IPS-18c (cell line): Measurements from ENCODE around the gene KRTAP9-8.
"Not testable (repeated sequence)": the region's sequence is repeated elsewhere in the genome, so short reads cannot be mapped to it uniquely, and the experiment has no call there.

Experiments used
- H3K4me3 ChIP-seq: 2 replicates; pipeline ENCODE4 v1.7.0; 2013; ENCODE audit warnings: low read depth, mild to moderate bottlenecking, low read length, moderate library complexity; ENCODE audit not compliant: insufficient read depth
- H3K9me3 ChIP-seq: one replicate; pipeline ENCODE4 v1.6.1; 2013; ENCODE audit warnings: mild to moderate bottlenecking, low read length, moderate library complexity; ENCODE audit not compliant: control insufficient read depth, insufficient read depth

KRTAP9-8 gene

GRCh38 chr17:41249637-41250240 is 11.9 kb downstream of the KRTAP9-8 start, which contains the start of gene KRTAP9-4:
TSS of gene KRTAP9-4 (plus strand) at chr17:41249687. CDS start at chr17:41249721, 34 bp downstream.
- H3K9me3 ChIP-seq, H3K4me3 ChIP-seq: not testable (repeated sequence)

DNA sequence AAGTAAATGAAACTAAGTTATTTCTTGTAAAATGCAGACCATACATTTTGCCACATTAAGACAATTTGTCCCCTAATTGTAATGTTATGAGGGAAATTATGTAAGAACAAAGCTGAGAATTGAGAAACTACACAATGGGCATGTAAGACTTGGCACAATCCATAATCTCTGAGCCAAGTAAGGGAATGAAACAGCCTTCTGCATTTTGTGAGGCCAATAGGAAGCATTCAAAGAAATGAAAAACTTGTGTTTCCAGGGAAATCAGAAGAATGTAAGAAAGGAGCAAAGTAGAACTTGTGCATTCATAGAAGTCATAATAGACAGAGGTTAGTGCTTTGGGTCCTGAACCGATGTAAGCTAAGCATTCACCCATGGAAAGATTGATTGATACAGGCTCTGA is 13.5 kb downstream of the KRTAP9-8 start:
- Histone ChIP-seq H3K9me3 (peaks cover 2% of the 10 kb centered on the region), H3K4me3 (no peak overlapping the region)

DNA sequence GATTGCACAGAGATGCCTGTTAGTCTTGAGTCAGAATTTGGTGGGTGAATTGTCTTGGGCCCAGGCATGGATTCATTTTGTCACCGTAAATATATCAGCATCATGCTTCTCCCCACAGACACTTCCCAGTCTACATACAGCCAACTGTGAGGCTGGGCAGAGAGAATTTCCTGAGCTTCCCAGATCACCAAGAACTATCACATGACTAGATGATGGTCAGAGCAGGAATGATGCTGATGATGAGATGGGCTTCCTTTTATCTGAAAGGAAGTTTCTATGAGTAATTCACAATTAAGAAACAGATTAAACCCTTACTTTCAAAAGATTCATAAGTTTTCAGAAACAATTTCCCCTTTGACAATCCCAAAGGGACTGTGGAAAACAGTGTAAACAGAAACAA is 17.1 kb downstream of the KRTAP9-8 start:
- Histone ChIP-seq H3K4me3 (no peak overlapping the region), H3K9me3 (peaks cover 2% of the 10 kb centered on the region)

DNA sequence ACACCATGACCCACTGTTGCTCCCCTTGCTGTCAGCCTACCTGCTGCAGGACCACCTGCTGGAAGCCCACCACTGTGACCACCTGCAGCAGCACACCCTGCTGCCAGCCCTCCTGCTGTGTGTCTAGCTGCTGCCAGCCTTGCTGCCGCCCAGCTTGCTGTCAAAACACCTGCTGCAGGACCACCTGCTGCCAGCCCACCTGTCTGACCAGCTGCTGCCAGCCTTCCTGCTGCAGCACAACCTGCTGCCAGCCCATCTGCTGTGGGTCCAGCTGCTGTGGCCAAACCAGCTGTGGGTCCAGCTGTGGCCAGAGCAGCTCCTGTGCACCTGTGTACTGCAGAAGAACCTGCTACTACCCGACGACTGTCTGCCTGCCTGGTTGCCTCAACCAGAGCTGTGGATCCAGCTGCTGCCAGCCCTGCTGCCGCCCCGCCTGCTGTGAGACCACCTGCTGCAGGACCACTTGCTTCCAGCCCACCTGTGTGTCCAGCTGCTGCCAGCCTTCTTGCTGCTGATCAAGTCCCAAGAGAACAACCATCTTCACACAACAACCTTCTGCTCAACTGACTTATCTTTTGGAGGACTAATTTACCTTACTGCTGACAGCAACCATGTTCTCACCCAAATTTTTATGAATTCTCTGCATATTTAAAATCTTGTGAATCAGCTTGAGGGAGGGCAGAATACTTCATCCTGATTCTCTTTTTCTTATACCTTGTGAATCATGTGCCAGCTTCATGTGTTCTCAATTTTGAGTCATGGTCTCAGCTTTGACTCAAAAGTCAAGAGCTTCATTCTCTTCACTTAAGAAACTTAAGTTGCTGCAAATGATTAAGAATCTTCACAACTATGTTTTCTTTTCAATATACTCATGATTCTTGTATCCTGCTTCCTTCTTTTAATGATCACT is 17.8 kb downstream of the KRTAP9-8 start, which contains the start of gene KRTAP9-9:
TSS of gene KRTAP9-9 (plus strand) at position 4 of the 910 bp plus-strand sequence.
- not testable (repeated sequence) for H3K9me3 ChIP-seq, H3K4me3 ChIP-seq

DNA sequence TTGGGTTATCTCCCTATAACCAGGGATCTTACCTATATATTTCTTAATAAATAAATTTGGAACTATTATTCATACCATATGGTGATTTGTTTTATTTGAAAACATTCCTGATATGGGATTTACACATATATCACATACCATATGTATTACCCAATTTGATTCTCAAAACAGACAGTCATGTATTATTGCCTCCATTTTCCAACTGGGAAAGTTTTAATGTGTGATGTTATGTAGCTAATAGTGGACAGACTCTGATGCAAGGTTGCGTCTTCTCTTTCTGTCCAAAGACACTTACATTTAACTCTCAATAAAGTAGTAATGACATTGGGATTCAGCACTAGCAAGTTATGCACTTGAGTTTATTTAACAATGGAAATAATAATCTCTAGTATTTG is 18.5 kb downstream of the KRTAP9-8 start:
- no peak overlapping the region for H3K4me3 ChIP-seq
- H3K9me3 ChIP-seq, result peaks cover 2% of the 10 kb centered on the region

GRCh38 chr17:41258406-41258805 is 20.6 kb downstream of the KRTAP9-8 start:
- peaks cover 2% of the 10 kb centered on the region for H3K9me3 ChIP-seq
- no peak overlapping the region for H3K4me3 ChIP-seq

DNA sequence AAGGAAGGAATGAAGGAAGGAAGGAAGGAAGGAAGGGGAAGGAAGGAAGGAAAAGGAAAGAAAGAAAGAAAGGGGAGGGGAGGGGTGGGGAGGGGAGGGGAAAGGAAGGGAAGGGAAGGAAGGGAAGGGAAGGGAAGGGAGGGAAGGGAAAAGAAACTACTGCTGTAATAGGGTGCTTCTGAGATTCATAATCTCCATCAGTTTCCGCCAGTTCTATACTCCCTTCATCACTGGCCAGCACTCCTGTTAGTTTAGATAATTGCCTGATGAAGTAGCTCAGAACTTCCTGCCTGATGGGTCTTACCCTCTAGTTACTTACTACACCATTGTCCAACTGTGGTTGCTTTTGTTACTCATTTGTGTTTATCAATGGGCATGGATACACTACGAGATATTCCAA is 25.4 kb downstream of the KRTAP9-8 start:
- no peaks in the 10 kb centered on the region for H3K9me3 ChIP-seq
- no peak overlapping the region for H3K4me3 ChIP-seq

DNA sequence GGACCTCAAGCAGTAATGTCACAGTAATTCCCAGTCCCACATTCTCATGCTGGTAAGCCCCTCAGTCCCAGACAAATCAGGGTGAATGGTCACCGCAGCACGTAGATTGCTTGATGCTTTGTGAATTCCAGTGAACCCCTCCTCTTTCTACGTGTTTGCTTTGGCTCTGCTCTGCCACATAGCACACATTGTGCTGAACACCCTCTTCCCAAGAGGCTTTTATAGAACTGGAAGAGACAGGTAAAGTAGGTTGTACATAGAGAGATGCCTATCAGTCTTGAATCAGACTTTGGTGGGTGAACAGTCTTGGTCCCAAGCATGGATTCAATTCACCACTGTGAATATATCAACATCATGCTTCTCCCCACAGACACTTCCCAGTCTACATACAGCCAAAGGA is 26.8 kb downstream of the KRTAP9-8 start:
- Histone ChIP-seq H3K4me3 (no peak overlapping the region), H3K9me3 (no peaks in the 10 kb centered on the region)

DNA sequence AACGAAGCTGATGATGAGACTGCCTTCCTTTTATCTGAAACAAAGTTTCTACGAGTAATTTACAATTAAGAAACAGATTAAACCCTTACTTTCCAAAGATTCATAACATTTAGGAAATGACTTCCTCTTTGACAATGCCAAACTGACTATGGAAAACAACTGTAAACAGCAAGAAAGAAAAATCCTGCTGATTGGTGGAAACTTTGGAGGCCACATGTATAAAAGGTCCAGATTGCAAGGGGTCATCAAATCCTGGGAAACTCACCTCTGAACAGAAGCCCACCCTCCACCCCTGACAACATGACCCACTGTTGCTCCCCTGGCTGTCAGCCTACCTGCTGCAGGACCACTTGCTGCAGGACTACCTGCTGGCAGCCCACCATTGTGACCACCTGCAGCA is 27.3 kb downstream of the KRTAP9-8 start, which contains the start of gene KRTAP9-6:
TSS of gene KRTAP9-6 (plus strand) at position 301 of the 400 bp plus-strand sequence. CDS start at position 301, 0 bp downstream.
- Histone ChIP-seq H3K4me3 (no peak within 1 kb of the TSS), H3K9me3 (no peaks in the 10 kb centered on the region)

DNA sequence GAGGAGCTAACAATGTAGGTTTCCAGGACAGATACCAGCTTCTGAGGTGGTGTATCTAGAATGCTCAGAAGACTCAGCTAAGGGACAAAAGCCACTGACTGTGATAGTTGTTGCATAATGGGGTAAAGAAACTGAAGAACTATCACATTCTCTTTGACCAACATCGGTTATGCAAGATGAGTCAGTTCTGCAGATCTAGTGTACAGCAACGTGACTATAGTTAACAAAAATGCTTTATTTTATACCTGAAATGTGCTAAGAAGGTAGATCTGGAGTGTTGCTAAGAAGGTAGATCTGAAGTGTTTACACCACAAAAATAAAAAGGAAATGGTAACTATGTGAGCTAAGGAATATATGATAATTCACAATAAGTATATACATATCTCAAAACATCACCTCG is 29.9 kb downstream of the KRTAP9-8 start:
- no peaks in the 10 kb centered on the region for H3K9me3 ChIP-seq
- no peak overlapping the region for H3K4me3 ChIP-seq

DNA sequence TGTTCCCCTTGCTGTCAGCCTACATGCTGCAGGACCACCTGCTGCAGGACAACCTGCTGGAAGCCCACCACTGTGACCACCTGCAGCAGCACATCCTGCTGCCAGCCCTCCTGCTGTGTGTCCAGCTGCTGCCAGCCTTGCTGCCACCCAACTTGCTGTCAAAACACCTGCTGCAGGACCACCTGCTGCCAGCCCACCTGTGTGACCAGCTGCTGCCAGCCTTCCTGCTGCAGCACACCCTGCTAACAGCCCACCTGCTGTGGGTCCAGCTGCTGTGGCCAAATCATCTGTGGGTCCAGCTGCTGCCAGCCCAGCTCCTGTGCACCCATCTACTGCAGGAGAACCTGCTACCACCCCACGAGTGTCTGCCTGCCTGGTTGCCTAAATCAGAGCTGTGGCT is 33.5 kb downstream of the KRTAP9-8 start:
- H3K4me3 ChIP-seq, H3K9me3 ChIP-seq: not testable (repeated sequence)

DNA sequence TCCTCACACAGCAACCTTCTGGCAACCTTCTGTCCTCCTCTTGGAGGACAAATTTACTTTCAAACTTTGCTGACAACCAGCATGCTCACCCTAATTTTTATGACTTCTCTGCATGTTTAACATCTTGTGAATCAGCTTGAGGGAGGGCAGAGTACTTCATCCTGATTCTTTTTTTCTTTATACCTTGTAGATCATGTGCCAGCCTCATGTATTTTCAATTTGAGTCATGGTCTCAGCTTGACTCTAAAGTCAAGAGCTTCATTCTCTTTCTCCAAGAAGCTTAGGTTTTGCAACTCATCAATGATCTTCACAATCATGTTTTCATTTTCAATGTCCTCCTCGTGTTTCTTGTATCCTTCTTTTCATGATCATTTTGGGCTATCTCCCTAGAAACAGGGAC is 34.1 kb downstream of the KRTAP9-8 start:
- H3K4me3 ChIP-seq, result no peak overlapping the region
- H3K9me3 ChIP-seq, result no peaks in the 10 kb centered on the region

- H3K9me3 ChIP-seq, H3K4me3 ChIP-seq: not testable (repeated sequence)
These were observed 37.9 kb downstream of the KRTAP9-8 start, which contains the start of gene KRTAP9-7 for GRCh38 chr17:41275648-41276190. TSS of gene KRTAP9-7 (plus strand) at chr17:41275698. CDS start at chr17:41275698, 0 bp downstream.

- no peaks in the 10 kb centered on the region for H3K9me3 ChIP-seq
- H3K4me3 ChIP-seq, result no peak overlapping the region
These were observed 40.6 kb downstream of the KRTAP9-8 start for GRCh38 chr17:41278176-41278955.

GRCh38 chr17:41284043-41284442 is 46.2 kb downstream of the KRTAP9-8 start:
- Histone ChIP-seq H3K4me3 (no peak overlapping the region), H3K9me3 (no peaks in the 10 kb centered on the region)

DNA sequence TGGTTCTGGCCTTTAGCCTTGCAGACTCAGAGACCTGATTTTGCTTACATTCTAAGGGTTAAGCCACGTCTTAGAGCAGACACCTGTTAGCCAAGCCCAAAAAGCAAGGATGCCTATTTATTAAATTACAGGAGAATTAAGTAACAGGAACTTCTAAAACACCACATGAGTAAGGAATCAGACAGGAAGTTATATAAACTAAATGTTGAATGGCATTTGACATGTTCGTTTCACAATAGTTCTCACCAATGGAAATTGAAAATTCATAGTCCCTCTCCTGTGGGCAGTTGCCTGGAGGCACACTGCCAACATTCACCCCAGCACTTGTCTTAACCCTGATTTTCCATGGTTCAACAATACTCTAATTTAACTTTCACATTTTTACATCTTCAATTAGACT is 46.7 kb downstream of the KRTAP9-8 start:
- Histone ChIP-seq H3K9me3 (no peaks in the 10 kb centered on the region), H3K4me3 (no peak overlapping the region)

DNA sequence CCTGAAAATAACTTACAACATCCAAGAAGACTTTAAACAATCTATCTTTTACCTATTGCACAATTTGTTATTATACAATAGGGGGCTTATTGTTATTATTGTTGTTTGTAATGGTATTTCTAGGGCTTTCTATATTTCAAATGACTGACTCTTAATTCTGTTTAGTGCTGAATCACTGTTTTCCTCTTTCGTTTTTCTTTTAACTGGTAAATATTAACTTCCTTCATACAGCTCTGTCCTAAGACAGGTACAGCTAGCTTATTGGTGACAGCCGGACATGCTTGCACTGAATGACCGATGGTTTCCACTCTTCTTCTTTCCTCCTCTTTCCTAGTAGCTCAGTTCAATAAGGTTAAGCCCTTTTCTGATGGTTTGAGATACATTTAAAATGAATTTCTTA is 49.3 kb downstream of the KRTAP9-8 start:
- no peak overlapping the region for H3K4me3 ChIP-seq

More for the DNA sequence above, 49.3 kb downstream of the KRTAP9-8 start:
- H3K9me3 ChIP-seq, result no peaks in the 10 kb centered on the region
